ENCODE measurements around the gene FKBP14. TPM values are rescaled to one million over a fixed set of nuclear protein-coding genes. Genes with fewer than 3 reads are reported as not detected.

The FKBP14 gene
- total RNA-seq, 3 donors from 2014 or later (not counting 1 experiment from before 2014, with no cell fraction given) = 11.1 to 13.4 (median 11.9) TPM

GRCh38 chr7:30038196-30038980 lies 11.9 kb upstream of the FKBP14 start:
- no peak overlapping the region for H3K4me3 Mint-ChIP-seq
- no peak overlapping the region for H3K27ac Mint-ChIP-seq
- no peak overlapping the region for H3K4me3 ChIP-seq (ENCODE audit: low read length)
- H3K4me1 Mint-ChIP-seq = peaks cover 7 to 17% of the 10 kb centered on the region in 2 donors
- H3K4me1 ChIP-seq (ENCODE audit: control insufficient read depth, insufficient read depth, low read length) = no peaks in the 10 kb centered on the region
- intact Hi-C loops (cut with micrococcal nuclease) = no loop called here
- no peaks in the 10 kb centered on the region for H3K27me3 Mint-ChIP-seq (ENCODE audit: low read depth in 2 of 2)
- no peaks in the 10 kb centered on the region for H3K27me3 ChIP-seq (ENCODE audit: control insufficient read depth, insufficient read depth, low read length)
- H3K9me3 Mint-ChIP-seq = no peaks in the 10 kb centered on the region
- DNase-seq (no peak), ATAC-seq (no peak)
- H3K27ac ChIP-seq (ENCODE audit: low read length) = no peak overlapping the region
- no peak for TF ChIP-seq CTCF (IDR thresholded peaks at IDR 0.05)
- H3K9me3 ChIP-seq (ENCODE audit: control insufficient read depth, insufficient read depth, low read length) = no peaks in the 10 kb centered on the region
- no peaks in the 10 kb centered on the region for H3K36me3 Mint-ChIP-seq
- 96% methylated on average over 2 of the region's 3 CpGs for WGBS (ENCODE audit: insufficient coverage)
- no peaks in the 10 kb centered on the region for H3K36me3 ChIP-seq (ENCODE audit: control insufficient read depth, insufficient read depth, low read length)

GRCh38 chr7:30036220-30036619 lies 9.7 kb upstream of the FKBP14 start:
- DNase-seq = no peak
- H3K4me1 ChIP-seq (ENCODE audit: control insufficient read depth, insufficient read depth, low read length) = no peaks in the 10 kb centered on the region
- no peak for ATAC-seq
- intact Hi-C loops (cut with micrococcal nuclease) = no loop called here
- TF ChIP-seq CTCF (IDR thresholded peaks at IDR 0.05) = no peak
- no peaks in the 10 kb centered on the region for H3K27me3 Mint-ChIP-seq (ENCODE audit: low read depth in 2 of 2)
- H3K4me3 ChIP-seq (ENCODE audit: low read length) = no peak overlapping the region
- no peak overlapping the region for H3K27ac ChIP-seq (ENCODE audit: low read length)
- 92% methylated on average over 2 of the region's 2 CpGs for WGBS (ENCODE audit: insufficient coverage)
- H3K27me3 ChIP-seq (ENCODE audit: control insufficient read depth, insufficient read depth, low read length) = no peaks in the 10 kb centered on the region
- peaks cover 0 to 10% of the 10 kb centered on the region in 2 donors for H3K4me1 Mint-ChIP-seq
- no peaks in the 10 kb centered on the region for H3K9me3 Mint-ChIP-seq
- H3K36me3 ChIP-seq (ENCODE audit: control insufficient read depth, insufficient read depth, low read length) = no peaks in the 10 kb centered on the region
- no peak overlapping the region for H3K27ac Mint-ChIP-seq
- H3K9me3 ChIP-seq (ENCODE audit: control insufficient read depth, insufficient read depth, low read length) = no peaks in the 10 kb centered on the region
- H3K4me3 Mint-ChIP-seq = no peak overlapping the region
- no peaks in the 10 kb centered on the region for H3K36me3 Mint-ChIP-seq

- Mint-ChIP-seq H3K9me3 (no peaks in the 10 kb centered on the region), H3K4me3 (no peak overlapping the region), H3K27me3 (ENCODE audit: low read depth in 2 of 2) (no peaks in the 10 kb centered on the region), H3K4me1 (peaks cover 0 to under 1% of the 10 kb centered on the region in 2 donors), H3K36me3 (no peaks in the 10 kb centered on the region), H3K27ac (no peak overlapping the region)
- ATAC-seq (no peak), DNase-seq (no peak)
- WGBS (ENCODE audit: insufficient coverage) = 87% methylated on average over 2 of the region's 3 CpGs
- no peak for TF ChIP-seq CTCF (IDR thresholded peaks at IDR 0.05)
- intact Hi-C loops (cut with micrococcal nuclease) = no loop called here
- H3K27me3 ChIP-seq (ENCODE audit: control insufficient read depth, insufficient read depth, low read length) = no peaks in the 10 kb centered on the region
- H3K9me3 ChIP-seq (ENCODE audit: control insufficient read depth, insufficient read depth, low read length) = no peaks in the 10 kb centered on the region
- no peak overlapping the region for H3K27ac ChIP-seq (ENCODE audit: low read length)
- H3K4me1 ChIP-seq (ENCODE audit: control insufficient read depth, insufficient read depth, low read length) = peaks cover 4% of the 10 kb centered on the region
- no peak overlapping the region for H3K4me3 ChIP-seq (ENCODE audit: low read length)
- no peaks in the 10 kb centered on the region for H3K36me3 ChIP-seq (ENCODE audit: control insufficient read depth, insufficient read depth, low read length)
Measured at GRCh38 chr7:30034501-30034900, 8.0 kb upstream of the FKBP14 start.

Measured in natural killer cell (primary cell).